NCI-H1417 treated with DMSO at 0.1 percent for 48 hours (cell line): ENCODE data around the gene CA7.

Experiments used
- DNase-seq: peaks from one replicate; lab custom pipeline; 2025; lab: John Stamatoyannopoulos, UW

The CA7 gene

GRCh38 chr16:66898933-66899309, 54.7 kb downstream of the CA7 start:
- no peak for DNase-seq

- no peak for DNase-seq
Observed at GRCh38 chr16:66899310-66899944, 55.2 kb downstream of the CA7 start.

DNA sequence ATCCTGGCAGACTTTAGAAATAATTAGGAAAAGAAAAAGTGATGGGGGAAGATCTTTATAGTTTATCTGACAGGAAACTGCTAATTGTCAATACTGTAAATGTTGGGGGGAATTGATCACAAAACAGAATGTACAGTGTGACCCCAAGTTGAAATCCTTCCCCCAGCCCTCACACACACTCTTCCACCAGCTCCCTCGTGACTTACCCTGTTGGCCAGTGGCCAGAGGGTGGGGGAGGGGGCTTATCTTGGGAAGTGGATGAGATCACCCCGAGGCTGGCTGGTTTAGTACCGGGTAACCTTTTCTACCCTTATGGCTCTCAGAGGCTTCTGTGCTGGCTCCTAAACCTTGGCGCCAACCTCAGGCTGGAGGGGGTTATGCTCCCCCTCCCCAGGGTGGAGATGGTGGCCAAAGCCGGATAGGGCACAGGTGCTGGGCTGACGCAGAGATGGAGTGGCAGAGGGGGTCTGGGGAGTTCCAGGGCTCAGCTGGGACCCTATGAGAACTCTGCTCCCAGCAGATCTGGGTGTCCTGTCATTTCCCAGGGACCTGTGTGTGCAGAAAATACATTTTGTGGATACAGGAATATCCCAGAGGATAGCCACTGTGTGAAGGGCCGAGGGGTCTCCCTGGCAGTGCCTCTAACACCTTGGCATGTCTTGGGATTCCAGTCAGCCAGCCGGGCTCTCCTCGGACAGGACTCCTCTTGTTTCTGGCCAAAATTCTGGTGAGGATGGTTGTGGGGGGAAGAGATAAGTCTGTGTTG, 55.9 kb downstream of the CA7 start:
- DNase-seq: no peak

GRCh38 chr16:66900721-66901441, 56.7 kb downstream of the CA7 start:
- no peak for DNase-seq

- no peak for DNase-seq
Observed at GRCh38 chr16:66901626-66902025, 57.4 kb downstream of the CA7 start.

- DNase-seq: no peak
Observed at GRCh38 chr16:66902648-66903543, 58.7 kb downstream of the CA7 start.
